ENCODE data around the gene TAS2R20.

Gene TAS2R20

DNA sequence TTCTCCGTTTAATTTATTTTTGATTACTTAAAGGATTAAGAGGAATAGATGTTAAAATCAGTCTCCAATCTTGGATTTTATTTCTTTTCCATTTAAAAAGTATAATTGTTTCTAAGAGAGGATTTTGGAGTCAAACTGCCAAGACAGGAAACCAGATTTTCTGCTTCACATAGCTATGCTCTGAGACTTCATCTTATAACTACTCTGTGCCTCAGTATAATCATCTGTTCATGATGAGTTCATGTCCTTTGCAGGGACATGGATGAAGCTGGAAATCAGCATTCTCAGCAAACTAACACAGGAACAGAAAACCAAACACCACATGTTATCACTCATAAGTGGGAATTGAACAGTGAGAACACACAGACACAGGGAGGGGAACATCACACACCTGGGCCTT lies 42.1 kb upstream of the TAS2R20 start:
- Histone ChIP-seq H3K9me3 (ENCODE audit: control insufficient read depth, insufficient read depth, low read depth, low read length) (no peaks in the 10 kb centered on the region), H3K4me3 (ENCODE audit: low read depth, low read length) (no peak overlapping the region), H3K4me1 (ENCODE audit: control insufficient read depth, insufficient read depth, low read length) (no peaks in the 10 kb centered on the region), H3K36me3 (ENCODE audit: control insufficient read depth in 2 of 2, insufficient read depth in 1 of 2, low read length in 2 of 2) (no peaks in the 10 kb centered on the region; a peak in 2 of 3 replicates), H3K27ac (ENCODE audit: extremely low read depth, low read depth, low read length) (no peak overlapping the region)
- ChIA-PET POLR2A (no interaction called here), CTCF (no interaction called here)
- TF ChIP-seq ZSCAN30 (tag by site-specific recombination; IDR thresholded peaks at IDR 0.05) (no peak), ZNF37A (tag by site-specific recombination; IDR thresholded peaks at IDR 0.05) (no peak), ZNF24 (tag by site-specific recombination; IDR thresholded peaks at IDR 0.05) (no peak), ZNF514 (tag by site-specific recombination; IDR thresholded peaks at IDR 0.05) (no peak), GLI2 (tag by site-specific recombination; IDR thresholded peaks at IDR 0.05; ENCODE audit: borderline replicate concordance, low read depth) (no peak), ZNF138 (tag by site-specific recombination; IDR thresholded peaks at IDR 0.05; ENCODE audit: borderline replicate concordance) (no peak), MYNN (tag by site-specific recombination; IDR thresholded peaks at IDR 0.05; ENCODE audit: borderline replicate concordance) (no peak), ZNF654 (tag by site-specific recombination; IDR thresholded peaks at IDR 0.05; ENCODE audit: low read depth) (no peak), ZNF266 (tag by site-specific recombination; IDR thresholded peaks at IDR 0.05; ENCODE audit: low read depth) (no peak), ATF2 (tag by site-specific recombination; IDR thresholded peaks at IDR 0.05; ENCODE audit: low read depth) (no peak), ZNF366 (tag by site-specific recombination; conservative IDR thresholded peaks at IDR 0.05) (no peak), ZNF223 (tag by site-specific recombination; IDR thresholded peaks at IDR 0.05) (no peak), ZNF391 (tag by site-specific recombination; IDR thresholded peaks at IDR 0.05; ENCODE audit: borderline replicate concordance, low read depth) (no peak), ZNF324 (tag by site-specific recombination; IDR thresholded peaks at IDR 0.05) (no peak), ZFP37 (tag by site-specific recombination; IDR thresholded peaks at IDR 0.05) (no peak), KLF10 (tag by site-specific recombination; IDR thresholded peaks at IDR 0.05) (no peak), BCL11B (tag by site-specific recombination; IDR thresholded peaks at IDR 0.05; ENCODE audit: low read depth) (no peak), ZNF624 (tag by site-specific recombination; IDR thresholded peaks at IDR 0.05) (no peak)
- TF ChIP-seq, protein P1, sequence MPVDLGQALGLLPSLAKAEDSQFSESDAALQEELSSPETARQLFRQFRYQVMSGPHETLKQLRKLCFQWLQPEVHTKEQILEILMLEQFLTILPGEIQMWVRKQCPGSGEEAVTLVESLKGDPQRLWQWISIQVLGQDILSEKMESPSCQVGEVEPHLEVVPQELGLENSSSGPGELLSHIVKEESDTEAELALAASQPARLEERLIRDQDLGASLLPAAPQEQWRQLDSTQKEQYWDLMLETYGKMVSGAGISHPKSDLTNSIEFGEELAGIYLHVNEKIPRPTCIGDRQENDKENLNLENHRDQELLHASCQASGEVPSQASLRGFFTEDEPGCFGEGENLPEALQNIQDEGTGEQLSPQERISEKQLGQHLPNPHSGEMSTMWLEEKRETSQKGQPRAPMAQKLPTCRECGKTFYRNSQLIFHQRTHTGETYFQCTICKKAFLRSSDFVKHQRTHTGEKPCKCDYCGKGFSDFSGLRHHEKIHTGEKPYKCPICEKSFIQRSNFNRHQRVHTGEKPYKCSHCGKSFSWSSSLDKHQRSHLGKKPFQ (tag by site-specific recombination; IDR thresholded peaks at IDR 0.05) = no peak
- TF ChIP-seq, protein P2, sequence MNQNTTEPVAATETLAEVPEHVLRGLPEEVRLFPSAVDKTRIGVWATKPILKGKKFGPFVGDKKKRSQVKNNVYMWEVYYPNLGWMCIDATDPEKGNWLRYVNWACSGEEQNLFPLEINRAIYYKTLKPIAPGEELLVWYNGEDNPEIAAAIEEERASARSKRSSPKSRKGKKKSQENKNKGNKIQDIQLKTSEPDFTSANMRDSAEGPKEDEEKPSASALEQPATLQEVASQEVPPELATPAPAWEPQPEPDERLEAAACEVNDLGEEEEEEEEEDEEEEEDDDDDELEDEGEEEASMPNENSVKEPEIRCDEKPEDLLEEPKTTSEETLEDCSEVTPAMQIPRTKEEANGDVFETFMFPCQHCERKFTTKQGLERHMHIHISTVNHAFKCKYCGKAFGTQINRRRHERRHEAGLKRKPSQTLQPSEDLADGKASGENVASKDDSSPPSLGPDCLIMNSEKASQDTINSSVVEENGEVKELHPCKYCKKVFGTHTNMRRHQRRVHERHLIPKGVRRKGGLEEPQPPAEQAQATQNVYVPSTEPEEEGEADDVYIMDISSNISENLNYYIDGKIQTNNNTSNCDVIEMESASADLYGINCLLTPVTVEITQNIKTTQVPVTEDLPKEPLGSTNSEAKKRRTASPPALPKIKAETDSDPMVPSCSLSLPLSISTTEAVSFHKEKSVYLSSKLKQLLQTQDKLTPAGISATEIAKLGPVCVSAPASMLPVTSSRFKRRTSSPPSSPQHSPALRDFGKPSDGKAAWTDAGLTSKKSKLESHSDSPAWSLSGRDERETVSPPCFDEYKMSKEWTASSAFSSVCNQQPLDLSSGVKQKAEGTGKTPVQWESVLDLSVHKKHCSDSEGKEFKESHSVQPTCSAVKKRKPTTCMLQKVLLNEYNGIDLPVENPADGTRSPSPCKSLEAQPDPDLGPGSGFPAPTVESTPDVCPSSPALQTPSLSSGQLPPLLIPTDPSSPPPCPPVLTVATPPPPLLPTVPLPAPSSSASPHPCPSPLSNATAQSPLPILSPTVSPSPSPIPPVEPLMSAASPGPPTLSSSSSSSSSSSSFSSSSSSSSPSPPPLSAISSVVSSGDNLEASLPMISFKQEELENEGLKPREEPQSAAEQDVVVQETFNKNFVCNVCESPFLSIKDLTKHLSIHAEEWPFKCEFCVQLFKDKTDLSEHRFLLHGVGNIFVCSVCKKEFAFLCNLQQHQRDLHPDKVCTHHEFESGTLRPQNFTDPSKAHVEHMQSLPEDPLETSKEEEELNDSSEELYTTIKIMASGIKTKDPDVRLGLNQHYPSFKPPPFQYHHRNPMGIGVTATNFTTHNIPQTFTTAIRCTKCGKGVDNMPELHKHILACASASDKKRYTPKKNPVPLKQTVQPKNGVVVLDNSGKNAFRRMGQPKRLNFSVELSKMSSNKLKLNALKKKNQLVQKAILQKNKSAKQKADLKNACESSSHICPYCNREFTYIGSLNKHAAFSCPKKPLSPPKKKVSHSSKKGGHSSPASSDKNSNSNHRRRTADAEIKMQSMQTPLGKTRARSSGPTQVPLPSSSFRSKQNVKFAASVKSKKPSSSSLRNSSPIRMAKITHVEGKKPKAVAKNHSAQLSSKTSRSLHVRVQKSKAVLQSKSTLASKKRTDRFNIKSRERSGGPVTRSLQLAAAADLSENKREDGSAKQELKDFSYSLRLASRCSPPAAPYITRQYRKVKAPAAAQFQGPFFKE (tag by site-specific recombination; IDR thresholded peaks at IDR 0.05; ENCODE audit: borderline replicate concordance) = no peak

Measured in HEK293 (cell line).